GM19025 (cell line): ENCODE data around the gene BAG3.
"Not testable (repeated sequence)": the region's sequence is repeated elsewhere in the genome, so short reads cannot be mapped to it uniquely, and the experiment has no call there.

Experiments
- ATAC-seq: cut with Tn5 transposase; IDR thresholded peaks from one replicate; pipeline ENCODE4 v1.9.1; 2021; ENCODE audit warnings: mild to moderate bottlenecking, low read depth, moderate library complexity; ENCODE audit not compliant: unreplicated experiment

Gene BAG3

DNA sequence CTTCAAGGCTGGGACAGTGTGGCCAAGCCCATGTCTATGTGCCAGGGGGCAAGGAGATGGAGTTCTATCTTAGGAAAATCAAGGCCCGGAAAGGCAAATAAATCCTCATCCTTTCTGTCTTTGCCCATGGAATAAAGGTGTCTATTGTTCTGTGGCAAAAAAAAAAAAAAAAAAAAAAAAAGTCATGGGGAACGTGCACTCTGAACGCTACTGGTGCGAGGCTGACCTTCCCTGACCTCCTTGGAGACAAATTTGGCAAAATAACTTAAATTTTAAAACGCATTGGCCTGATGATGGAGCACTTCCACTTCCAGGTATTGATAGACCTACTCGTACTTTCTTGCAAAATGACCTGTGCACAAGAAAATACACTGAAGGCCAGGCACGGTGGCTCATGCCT, 12.2 kb upstream of the BAG3 start:
- no peak for ATAC-seq

DNA sequence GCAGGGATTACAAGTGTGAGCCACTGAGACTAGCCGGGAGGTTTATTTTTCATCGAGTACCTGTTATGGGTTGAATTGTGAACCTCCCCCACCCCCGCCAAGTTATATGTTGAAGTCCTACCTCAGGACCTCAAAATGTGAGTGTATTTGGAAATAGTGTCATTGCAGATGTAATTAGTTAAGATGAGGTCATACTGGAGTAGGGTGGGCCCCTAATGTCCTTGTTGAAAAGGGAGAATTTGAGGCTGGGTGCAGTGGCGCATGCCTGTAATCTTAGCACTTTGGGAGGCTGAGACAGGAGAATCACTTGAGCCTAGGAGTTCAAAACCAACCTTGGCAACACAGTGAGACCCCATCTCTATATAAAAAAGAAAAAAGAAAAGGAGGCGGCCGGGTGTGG, 10.8 kb upstream of the BAG3 start:
- no peak for ATAC-seq

DNA sequence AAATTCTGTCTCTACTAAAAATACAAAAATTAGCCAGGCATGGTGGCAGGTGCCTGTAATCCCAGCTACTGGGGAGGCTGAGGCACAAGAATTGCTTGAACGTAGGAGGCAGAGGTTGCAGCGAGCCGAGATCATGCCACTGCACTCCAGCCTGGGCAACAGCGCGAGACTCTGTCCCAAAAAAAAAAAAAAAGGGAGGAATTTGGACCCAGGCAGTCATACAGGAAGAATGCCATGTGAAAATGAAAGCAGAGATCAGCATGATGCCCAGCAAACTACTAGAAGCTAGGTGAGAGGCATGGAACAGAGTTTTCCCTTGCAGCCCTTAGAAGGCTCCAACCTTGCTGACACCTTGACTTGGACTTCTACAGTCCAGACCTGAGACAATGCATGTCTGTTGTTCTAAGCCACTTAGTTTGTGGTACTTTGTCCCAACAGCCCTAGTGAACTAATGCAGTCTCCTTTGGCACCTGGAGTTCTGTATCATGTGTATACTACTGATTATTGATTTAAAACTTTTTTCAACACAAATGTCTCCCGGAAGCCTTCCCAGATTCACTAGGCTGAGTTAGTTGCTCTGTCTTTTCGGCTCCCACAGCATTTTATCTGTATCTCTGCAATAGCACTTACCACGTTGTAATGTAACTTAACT, 10.2 kb upstream of the BAG3 start:
- ATAC-seq = no peak

DNA sequence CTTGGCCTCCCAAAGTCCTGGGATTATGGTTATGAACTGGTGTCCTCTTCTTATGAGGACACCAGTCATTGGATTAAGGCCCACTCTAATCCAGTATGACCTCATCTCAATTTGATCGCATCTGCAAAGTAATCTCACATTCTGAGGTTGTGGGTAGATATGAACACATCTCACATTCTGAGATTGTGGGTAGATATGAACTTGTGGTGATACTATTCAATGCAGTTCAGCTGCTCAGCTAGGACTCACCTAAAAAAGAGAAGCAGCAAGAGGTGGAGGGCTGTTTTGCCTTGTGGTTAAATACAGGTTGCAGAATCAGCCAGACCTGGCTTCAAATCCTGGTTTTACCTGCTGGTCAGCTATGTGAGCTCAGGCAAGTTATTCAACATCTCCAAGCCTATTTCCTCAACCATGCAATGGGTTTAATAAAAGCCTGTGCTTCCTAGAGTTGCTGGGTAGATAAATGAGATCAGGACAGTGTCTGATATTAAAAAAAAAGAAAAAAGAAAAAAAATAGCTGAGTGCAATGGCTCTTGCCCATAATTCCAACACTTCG, 8.5 kb upstream of the BAG3 start:
- ATAC-seq = no peak

DNA sequence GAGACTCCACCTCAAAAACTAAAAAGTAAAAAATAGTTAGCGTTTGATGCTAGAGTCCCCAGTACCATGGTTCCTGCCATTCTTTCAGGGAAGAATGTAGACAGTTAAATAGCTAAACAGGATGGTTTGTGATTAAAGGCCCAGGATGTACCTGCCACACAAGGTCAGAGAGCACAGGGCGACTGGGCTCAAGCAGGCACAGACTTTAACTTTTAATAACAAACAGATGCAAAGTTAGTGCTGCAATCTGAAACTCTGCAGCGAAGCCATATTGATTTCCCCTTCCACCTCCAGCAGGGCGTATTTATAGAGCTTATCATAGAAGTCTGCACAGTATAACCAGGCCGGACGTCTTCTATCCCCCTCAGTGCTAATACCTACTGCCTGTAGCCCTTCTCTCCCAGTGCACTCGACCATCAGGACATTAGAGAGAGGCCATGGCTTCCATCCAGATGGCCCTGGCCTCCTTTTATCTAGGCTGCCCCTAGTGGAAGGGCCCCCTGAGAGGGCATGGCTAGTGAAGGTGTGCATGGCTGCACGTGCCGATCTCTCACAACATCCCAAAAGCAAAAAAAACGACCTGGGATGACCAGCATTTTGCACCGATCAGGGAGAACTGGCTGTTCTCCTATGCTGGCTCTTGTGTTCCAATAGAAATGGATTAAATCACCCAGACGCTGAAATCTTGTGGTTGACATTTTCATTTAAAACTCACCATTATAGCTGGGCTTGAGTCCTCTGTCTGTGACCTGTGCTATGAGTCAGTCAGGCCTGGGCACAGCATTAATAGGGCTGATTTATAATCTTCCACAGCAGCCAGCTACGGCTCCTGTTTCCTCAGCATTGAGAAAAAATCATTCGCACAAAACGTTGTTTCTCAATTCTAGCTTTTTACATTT, 7.6 kb upstream of the BAG3 start:
- no peak for ATAC-seq

DNA sequence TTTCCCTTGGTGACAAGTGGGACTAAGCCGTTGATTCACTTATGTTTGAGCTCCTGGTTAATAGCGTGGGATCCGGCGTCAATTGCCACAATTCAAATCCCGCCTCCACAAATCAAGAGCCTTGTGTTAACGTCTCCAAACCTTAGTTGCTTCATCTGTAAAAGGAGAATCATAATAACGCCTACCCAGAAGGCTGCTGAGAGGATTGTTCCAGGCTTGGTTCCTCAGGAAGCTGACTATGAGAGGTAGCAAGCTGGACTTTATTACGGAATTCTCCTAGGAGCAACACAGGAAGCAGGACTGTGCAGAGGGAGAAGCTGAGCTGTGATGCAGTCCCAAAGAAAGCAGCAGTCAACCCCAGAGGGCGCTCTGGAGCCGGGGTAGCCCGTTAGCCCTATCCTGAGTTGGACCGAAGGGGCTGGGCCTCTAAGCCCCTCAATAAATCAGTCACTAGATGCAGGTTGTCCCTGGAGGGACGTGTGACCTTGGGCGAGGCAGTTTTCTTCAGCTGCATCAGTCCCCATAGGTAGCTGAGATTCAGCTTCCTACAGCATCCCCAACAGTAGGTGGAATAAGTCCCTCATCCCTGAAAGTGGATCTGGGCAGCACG, 6.9 kb upstream of the BAG3 start:
- ATAC-seq = no peak

DNA sequence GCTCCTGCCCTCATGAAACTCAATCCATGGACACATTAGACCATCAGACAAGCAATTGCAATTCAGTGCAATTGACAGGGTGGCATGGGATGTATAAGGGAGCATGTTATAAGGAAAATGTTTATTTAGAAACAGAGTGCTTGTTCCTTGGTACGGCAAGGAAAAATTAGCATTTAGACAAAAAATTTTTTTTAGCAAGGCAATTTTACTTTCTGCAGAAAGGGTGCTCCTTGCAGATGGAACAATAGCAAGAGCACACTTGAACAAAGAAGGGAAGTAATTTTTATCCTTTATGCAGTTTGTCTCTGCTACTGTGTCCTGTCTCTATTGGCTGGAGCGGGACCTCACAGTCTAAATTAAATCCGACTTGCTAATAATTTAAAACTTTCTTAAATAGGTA, 6.2 kb upstream of the BAG3 start:
- ATAC-seq = no peak

DNA sequence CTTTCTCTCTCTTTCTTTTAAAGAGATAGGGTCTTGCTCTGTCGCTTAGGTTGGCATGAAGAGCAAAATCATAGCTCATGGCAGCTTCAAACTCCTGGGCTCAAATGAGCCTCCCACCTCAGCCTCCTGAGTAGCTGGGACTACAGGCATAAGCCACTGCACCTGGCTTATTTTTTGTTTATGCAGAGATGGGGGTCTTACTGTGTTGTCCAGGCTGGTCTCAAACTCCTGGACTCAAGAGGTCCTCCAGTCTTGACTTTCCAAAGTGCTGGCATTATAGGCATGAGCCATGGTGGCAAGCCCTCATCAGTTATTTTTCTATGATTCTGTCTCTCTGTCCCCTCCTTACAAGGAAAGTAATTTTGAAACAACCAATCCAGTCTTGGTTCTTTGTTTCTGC, 1.1 kb upstream of the BAG3 start:
- no peak for ATAC-seq

DNA sequence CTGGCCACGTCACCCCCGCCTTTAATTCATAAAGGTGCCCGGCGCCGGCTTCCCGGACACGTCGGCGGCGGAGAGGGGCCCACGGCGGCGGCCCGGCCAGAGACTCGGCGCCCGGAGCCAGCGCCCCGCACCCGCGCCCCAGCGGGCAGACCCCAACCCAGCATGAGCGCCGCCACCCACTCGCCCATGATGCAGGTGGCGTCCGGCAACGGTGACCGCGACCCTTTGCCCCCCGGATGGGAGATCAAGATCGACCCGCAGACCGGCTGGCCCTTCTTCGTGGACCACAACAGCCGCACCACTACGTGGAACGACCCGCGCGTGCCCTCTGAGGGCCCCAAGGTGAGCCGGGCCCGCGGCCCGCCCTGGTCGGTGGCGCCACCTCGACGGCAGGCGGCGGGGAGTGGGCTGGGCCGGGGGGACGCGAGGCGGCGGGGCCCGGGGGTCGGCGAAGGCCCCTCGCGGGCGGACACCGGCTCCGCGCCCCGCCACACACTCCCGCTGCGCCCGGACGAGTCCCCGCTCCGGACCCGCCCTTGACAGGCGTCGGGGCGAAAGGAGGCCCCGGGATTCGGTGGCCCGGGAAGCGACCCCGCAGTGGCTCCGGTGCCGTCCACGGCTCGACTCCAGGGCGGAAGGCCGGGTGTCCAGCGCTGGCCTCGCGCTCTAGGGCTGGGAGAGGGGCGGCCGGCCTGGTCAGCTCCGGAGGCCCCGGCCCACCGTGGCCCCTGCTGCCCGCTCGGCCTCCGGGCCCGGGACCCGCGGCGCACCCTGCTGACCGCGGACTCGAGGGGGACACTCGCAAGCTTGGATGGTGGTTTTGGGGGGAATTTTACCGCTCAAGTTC, 557 bp downstream of the BAG3 start:
- no peak for ATAC-seq

DNA sequence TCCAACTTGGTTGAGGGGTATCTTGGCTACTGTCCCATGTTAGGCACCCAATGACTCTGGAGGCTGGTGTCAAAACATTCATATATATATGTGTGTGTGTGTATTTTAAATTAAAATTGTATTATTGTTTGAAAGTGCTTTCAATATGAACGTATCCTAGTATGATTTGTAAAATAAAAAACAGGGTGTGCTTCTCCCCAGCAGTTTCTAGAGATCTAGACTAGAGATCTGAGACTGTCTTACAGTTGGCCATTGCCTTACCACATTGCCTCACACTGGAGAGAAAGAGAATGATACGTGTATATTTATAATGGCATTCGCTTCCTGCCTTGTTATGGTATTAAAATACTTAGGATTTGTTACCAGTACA, 1.2 kb downstream of the BAG3 start:
- ATAC-seq = no peak

DNA sequence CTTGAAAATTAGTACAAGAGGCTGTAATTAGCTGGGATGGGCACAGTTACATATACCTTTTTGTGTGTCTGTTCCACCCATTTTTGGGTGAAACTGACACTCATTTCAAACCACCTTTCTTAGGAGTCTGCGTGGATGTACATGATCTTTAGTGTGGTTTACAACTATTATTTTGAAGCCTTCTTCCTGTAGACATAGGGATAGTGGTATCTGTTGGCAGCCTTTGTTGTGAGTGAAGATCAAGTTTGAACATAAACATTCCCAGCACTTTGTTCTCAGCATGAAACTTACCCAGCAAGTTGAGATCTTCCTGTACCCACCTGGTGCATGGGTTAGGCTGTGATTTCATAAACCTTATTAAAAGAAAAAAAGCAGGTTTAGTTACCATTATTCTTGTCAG, 2.0 kb downstream of the BAG3 start:
- no peak for ATAC-seq

DNA sequence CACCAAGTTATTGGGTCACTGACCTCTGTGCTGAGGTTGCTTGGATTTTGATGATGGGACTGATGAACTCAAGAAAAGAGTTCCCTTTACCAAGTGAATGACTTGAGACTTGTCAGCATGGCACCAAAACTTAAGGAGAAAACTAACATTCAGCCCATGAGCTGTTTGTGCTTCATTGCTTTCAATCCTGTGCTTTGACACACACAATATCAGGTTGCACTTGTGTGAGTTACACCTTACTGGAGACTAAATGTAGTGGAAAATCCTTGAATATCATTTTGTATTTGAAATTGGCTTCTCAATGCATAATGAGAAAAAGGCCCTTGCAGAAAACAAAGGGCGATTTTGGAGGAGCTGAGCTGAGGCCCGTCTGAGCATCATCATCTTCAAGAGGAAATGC, 2.7 kb downstream of the BAG3 start:
- ATAC-seq = no peak

DNA sequence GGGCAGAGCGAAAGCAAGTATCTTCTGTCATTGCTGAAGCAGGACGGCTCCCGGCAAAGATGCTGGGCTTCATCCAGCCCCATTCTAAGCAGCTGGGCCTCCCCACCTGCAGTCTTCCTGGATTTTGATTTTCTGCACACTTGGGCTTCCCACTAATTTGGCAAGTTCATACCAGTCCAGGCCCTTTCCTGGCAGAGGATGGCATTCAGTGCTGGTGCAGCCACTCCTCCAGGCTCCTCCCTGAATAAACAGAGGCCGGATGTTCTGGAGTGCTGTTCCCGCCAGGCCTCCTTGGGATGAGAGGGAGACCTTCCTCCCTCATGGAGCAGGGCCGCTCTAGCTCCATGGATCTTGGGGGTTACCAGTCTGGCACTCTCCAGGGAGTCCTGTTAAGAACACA, 3.4 kb downstream of the BAG3 start:
- ATAC-seq = no peak

DNA sequence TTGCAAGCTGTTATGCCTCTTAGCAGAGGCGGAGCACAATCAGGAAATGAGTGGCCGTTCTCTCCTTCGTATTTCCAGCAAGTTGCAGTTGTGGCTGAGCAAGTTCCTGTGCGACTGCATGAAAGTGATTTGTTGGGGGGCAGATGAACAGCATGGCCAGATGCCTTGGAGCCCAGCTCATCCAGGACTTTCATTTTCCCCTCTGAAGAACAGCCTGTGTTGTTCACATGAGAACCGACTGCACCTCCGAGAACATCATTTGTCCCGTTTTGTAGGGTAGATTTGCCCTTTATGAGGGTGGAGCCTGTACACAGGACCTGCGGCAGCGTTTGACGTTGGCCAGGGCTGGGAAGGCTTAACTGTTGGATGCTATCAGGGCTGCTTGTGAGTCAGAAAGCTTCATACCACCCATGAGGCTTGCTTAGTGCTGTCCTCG, 4.4 kb downstream of the BAG3 start:
- no peak for ATAC-seq

DNA sequence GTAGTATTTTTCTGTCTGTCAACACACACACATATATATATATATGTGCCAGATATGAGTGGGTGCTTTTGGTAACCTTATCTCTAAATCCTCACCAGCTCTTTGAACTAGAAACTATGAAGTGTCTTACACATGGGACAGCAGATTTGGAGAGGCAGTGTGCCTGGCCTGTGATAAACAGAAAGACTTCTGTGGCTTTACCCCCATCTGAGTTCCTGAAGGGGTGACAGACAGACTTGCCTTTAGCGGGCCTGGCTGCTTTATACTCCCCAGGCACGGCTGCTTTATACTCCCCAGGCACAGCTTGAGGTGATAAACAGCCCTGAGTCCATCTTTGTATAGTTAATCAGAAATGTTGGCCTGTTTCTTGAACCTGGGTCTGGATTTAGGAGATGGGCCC, 5.6 kb downstream of the BAG3 start:
- no peak for ATAC-seq

DNA sequence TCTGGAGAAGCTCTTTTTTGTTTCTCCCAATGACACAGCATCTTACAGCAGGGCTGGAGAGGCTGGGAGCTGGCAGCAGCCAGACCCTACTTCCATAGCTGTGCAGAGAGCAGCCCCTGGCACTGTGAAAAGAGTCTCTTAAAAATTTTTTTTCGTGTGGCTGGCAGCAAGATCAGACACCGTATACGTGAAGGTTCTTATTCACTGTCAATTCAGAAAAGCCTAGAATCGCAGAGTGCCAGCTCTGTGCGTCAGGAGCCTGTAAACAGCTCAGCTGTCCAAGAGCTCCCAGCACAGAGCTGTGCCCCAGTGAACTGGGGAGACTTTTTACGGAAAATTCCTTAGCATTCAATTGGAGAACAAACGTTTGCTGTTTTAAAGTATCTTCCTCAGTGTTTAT, 6.5 kb downstream of the BAG3 start:
- no peak for ATAC-seq

DNA sequence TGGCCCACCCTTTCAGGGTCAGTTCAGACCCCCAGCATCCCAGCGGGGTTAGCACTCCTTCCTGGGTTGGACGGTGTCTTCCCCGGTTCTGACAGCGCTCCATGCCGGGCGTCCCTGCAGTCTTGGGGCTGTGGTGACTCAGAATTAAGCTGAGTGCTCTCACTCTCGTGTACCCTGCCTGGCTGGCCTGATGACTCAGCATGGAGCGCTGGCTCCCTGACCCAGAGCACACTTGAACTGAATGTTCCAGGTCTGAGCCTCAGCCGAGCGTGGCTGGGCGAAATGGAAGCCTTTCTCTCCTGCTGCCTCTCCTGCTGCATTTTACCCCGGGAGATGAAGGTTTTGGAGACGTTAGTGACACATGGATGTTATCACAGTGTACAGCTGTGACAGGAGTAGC, 7.1 kb downstream of the BAG3 start:
- no peak for ATAC-seq

DNA sequence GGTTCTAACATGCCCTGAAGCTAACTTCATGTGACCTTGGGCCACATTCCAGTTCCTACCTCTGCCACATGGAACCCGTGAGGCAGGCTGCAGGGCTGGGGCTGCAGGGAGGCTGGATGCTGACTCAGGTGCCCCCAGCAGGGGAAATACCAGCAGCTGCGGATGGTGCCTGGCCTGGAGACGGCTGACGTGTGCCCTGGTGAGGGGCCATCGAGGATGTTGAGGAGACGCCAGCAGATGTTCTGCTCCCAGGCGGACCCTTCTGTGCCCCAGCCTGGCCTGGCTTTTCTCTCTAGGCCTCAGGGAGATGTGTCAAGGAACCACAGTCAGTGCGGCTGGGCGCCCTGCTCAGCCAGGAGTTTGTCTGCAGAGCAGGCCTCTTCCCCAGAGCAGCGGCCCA, 8.8 kb downstream of the BAG3 start:
- no peak for ATAC-seq

DNA sequence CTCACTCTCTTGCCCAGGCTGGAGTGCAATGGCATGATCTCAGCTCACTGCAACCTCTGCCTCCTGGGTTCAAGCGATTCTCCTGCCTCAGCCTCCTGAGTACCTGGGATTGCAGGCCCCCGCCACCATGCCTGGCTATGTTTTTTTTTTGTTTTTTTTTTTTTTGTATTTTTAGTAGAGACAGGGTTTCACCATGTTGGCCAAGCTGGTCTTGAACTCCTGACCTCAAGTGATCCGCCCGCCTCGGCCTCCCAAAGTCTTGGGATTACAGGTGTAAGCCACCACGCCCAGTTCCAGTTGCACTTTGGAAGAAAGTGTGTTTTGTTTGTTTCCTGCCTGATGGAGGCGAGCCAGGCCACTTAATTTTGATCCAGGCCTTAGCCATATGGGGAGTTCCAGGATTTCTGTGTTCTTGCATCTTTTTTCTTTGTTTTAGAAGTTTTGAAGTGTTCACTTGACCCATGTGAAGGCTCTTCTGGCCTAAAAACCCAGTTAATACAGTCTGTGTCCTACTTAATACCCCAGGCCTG, 11.0 kb downstream of the BAG3 start:
- not testable (repeated sequence) for ATAC-seq
